ENCODE data around the gene WHRN.

Gene WHRN

DNA sequence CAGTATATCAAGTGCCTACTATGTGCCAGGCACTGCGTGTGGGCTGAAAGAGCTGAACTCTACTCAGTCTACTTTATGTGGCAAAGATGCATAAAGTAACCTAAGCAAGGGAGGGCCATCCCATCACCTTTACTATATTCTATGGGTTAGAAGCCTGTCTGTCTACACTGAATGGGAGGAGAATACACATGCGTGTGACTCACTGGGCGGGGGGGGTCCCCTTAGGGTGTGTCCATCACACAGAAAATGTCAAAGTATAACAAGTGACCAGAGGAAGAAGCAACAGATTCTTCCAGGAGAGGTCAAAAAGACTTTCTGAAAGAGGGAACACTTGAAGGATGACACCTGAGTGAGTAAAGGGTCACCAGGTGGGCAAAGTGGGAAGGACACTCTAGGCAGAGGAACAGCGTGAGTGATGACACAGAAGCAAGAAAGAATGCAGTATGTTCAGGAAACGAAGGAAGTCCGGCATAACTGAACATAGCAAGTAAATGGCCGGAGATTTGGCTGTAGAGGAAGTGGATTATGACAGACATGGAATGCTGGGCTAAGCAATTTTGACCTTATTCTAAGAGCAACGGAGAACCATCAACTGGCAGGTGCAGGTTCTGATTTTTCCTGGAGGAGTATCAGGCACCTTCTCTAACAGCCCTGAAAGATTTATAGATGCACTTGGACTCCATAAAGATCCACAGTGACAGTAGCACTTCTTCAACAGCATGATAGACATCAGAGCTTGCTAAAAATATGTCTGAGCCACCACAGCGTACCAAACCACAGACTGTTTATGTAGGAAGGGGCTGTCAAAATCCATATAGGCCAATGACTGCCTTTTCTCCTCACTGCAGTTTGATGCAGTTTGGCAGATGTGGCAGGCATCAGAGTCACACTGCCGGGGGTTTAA is 8.0 kb upstream of the WHRN start:
- DNase-seq (ENCODE audit: insufficient read length) (no peak), FAIRE-seq (no peak)
- TF ChIP-seq TAF1 (IDR thresholded peaks at IDR 0.05; ENCODE audit: borderline replicate concordance, low read depth, low read length), result no peak
- no peak for TF ChIP-seq POLR2A (IDR thresholded peaks at IDR 0.05; ENCODE audit: low read depth, low read length)
- no peak for TF ChIP-seq POLR2AphosphoS5 (IDR thresholded peaks at IDR 0.05; ENCODE audit: low read depth, low read length)

DNA sequence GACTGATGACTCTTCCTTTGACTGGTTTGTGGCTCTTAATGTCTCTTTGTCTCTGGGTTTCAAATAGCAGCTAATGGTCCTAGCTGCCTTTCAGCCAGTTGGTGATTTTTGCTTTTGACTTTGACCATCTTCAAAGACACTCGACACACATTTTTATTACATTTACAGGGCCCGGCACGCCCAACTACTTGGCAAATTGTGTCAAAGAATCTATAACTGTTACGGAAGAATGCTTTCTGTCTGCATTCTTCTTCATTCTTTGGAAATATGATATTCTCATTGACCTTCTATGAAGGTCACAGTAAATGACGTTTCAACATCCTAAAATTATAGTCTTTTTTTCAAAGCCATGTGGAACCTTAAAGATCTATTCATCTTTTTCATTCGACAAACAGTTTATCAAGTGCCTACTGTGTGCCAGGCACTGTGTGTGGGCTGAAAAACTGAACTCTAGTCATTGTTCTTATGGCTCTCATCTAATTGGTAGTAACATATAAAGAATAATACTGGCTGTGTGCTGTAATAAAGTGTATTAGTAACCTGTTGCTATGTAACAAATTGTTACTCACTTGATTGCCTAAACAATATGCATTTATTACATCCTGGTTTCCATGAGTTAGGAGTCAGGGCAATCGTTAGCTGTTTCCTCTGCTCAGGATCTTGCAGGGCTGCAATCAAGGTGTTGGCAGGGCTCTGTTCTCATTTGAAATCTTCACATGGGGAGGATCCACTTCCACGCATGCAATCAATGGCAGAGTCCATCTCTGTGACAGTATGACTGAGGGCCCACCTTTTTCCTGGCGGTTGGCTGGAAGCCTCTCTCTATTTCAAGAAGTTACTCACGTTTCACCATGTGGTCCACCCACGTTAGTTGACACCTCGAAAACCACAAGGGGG is 7.0 kb upstream of the WHRN start:
- FAIRE-seq, result no peak
- no peak for DNase-seq (ENCODE audit: insufficient read length)

DNA sequence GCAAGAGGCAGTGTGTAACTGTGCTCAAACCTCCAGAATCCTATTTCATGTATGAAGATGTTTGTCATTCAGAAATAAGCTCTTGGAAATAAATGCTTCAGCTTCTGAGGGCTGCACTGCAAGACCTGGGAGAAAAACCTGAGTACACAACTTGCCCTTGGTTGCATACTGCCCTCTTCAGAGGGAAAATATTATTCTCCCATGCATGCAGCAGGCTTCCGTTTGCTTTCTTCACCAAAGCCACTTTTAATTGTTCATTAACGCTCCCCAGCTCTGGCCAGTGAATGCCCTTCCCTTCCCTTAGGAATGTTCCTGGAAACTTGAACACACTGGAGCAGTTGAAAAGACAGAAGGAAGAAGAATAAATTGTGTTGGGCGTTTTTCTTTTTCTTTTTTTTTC is 2.5 kb upstream of the WHRN start:
- FAIRE-seq (no peak), DNase-seq (ENCODE audit: insufficient read length) (no peak)
- TF ChIP-seq POLR2AphosphoS5 (IDR thresholded peaks at IDR 0.05; ENCODE audit: low read depth, low read length) (no peak), TAF1 (IDR thresholded peaks at IDR 0.05; ENCODE audit: borderline replicate concordance, low read depth, low read length) (no peak), POLR2A (IDR thresholded peaks at IDR 0.05; ENCODE audit: low read depth, low read length) (no peak)

More for the DNA sequence above, 7.0 kb upstream of the WHRN start:
- TF ChIP-seq POLR2A (IDR thresholded peaks at IDR 0.05; ENCODE audit: low read depth, low read length), result no peak

DNA sequence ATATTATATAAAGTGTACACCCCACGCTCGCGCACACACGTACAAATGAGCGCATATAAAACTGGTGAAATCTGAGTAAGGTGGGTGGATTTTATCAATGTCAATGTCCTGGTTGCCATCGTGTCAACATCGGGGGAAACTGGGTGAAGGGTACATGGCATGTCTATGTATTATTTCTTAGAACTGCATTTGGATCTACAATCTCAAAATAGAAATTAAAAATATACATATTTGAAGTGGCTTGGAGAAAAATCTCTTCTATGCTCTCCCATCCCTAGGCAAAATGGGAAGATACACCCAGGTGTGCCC is 763 bp upstream of the WHRN start:
- TF ChIP-seq POLR2AphosphoS5 (IDR thresholded peaks at IDR 0.05; ENCODE audit: low read depth, low read length) (no peak), TAF1 (IDR thresholded peaks at IDR 0.05; ENCODE audit: borderline replicate concordance, low read depth, low read length) (no peak), POLR2A (IDR thresholded peaks at IDR 0.05; ENCODE audit: low read depth, low read length) (no peak)
- FAIRE-seq (no peak), DNase-seq (ENCODE audit: insufficient read length) (no peak)

DNA sequence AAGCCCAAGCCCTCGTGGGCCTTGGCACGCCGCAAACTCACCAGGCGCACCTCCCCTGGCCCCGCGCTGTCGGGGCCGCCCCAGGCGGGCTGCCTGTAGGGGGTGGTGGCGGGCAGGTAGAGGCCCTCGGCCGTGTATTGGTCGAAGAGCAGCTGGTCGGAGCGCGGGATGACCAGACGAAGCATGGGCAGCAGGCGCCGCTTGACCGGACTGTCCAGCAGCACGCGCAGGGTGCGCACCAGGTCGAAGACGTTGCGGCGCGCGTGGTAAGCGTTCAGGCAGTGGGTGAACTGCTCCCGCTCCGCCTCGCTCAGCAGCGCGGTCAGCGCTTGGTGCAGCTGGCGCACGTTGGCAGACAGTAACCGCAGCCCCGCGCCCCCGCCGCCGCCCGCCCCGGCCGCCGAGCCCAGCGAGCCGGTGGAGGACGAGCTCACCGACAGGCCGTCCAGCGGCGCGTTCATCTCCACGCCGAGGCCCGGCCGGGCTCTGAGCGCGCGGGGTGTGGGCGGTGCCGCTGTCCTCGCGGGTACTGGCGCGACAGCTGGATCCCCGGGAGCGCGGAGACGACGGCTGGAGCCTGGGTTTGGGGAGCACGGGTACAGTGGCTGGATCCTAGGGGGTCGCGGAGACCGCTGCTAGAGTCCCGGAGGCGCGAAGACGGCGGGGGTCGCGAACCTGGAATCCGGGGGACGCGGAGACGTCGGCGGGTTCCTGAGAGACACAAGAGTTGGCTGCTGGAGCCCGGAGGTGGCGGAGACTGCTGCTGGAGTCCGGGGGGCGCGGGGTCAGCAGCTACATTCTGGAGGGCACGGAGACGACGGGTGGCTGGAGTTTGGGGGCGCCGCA is 709 bp downstream of the WHRN start:
- TF ChIP-seq TAF1 (IDR thresholded peaks at IDR 0.05; ENCODE audit: borderline replicate concordance, low read depth, low read length) (no peak), POLR2A (IDR thresholded peaks at IDR 0.05; ENCODE audit: low read depth, low read length) (no peak), POLR2AphosphoS5 (IDR thresholded peaks at IDR 0.05; ENCODE audit: low read depth, low read length) (no peak)
- DNase-seq (ENCODE audit: insufficient read length) (no peak), FAIRE-seq (no peak)

DNA sequence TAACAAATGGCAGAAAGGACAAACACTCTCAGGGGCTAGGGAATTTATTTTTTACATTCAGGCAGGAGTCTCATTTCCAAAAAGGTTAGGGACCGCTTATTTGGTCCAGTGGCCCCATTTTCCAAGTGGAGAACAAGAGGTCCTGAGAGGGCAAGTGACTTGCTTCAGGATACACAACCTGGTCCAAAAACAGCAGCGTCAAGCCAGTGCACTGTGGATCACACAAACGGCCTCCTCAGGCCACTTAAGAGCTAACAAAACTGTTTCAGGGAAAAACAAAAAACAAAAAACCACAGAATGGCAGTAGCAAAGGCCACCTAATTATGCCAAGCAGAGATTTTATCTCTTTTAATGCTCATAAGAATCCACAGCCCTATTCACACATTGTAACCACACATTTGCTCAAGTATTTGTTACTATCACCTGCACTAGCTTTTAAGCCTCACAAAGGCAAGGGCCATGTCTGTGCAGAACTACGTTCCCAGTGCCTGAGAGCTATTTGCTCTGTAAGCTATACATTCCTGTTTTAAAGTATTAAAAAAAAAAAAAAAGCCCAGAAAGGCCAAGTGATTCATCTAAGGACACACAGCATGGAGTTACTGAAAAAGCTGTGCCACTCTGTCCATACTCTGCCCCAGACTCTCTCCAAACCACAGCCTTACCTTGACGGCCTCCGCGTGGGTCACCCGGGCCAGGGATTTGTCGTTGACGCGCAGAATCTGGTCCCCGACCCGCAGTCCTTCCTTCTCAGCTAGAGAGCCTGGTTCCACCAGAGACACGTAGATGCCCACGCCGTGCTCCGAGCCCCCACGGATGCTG is 1.5 kb downstream of the WHRN start:
- TF ChIP-seq TAF1 (IDR thresholded peaks at IDR 0.05; ENCODE audit: borderline replicate concordance, low read depth, low read length) (no peak), POLR2A (IDR thresholded peaks at IDR 0.05; ENCODE audit: low read depth, low read length) (no peak), POLR2AphosphoS5 (IDR thresholded peaks at IDR 0.05; ENCODE audit: low read depth, low read length) (no peak)
- no peak for DNase-seq (ENCODE audit: insufficient read length)
- no peak for FAIRE-seq

DNA sequence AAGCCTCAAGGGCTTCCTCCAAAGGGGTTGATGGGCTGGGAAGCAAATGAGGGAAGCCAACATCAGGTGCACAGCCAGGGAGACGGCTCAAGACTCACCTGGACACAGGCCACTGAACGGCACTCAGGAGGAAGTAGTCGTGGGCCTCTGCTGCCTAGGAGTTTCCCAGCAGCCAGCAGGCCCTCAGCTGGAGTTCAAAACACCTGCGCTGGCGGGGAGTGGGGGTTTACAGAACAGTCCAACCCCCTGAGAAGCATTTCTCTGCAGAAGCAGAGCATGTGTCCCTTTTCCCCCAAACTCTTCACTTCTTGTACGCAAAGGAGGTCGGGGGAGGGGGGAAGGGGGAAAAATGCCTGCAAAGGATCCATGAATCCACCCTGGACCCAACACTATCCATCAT is 2.3 kb downstream of the WHRN start:
- FAIRE-seq (no peak), DNase-seq (ENCODE audit: insufficient read length) (no peak)
- TF ChIP-seq POLR2AphosphoS5 (IDR thresholded peaks at IDR 0.05; ENCODE audit: low read depth, low read length) (no peak), POLR2A (IDR thresholded peaks at IDR 0.05; ENCODE audit: low read depth, low read length) (no peak), TAF1 (IDR thresholded peaks at IDR 0.05; ENCODE audit: borderline replicate concordance, low read depth, low read length) (no peak)

DNA sequence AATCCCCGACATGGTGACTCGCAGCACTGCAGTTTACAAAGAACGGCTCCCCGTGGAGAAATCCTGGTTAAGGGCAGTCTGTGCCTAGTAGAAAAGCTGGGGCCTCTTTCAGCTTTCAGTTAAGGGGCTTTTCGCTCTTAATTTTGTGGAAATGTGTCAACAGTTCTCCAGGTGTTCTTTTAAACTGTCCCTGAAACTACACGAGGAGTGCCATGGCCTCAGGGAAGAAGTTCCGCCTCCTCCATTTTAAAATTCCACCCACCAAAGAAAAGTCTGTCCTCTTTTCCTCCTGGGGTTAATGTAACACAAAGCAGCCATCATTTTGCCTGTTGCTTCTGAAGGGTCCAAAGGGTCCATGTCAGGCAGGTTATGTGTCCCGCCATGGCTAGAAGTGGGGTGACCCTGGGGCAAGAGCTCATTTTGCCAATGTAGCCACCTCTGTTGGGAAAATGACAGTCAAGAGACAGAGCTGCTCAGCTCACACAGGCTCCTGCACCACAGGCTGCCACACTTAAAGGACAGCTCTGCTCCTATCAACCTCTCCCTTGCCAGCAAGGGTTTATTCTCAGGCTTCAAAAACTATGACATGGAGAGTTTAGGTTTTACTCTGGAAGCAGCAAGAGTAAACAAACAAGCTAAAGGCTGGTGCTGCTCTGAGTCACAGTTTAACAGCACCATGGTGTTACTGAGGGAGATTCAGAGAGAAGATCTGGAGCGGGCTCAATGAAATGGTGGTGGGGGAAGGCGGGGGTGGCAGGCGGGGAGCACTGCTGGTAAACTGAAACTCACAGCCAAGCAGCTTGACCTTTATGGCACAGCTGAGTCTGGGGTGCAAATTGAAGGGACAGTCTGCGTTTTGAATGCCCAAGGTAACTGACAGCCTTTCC is 3.2 kb downstream of the WHRN start:
- TF ChIP-seq POLR2AphosphoS5 (IDR thresholded peaks at IDR 0.05; ENCODE audit: low read depth, low read length) (no peak), POLR2A (IDR thresholded peaks at IDR 0.05; ENCODE audit: low read depth, low read length) (no peak), TAF1 (IDR thresholded peaks at IDR 0.05; ENCODE audit: borderline replicate concordance, low read depth, low read length) (no peak)
- DNase-seq (ENCODE audit: insufficient read length) (no peak), FAIRE-seq (no peak)

DNA sequence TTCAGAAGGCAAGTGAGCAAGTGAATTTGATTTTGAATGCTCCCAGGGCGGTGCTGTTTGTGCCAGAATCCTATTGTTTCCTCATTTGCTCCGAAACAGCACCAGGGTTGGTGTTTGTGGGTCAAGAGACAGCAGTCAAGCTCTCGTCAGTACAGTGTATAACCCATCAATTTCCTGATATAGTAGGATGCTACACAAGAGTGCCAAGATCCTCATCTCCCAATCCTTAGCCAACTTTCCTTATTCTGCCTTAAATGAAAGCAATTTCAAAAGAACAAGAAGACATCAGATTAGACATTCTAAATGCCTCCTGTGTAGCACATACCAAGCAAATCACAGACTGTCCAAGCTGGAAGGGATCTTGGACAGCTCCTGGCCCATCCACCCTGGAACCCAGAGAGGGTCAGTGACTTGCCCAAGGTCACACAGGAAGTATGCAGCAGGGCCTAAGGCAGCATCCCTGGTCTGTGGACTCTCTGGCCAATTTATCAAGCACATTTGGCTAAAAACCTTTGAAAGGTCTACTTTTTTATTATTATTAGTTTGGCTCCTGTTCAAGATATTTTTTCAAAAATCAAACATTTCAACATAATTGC is 4.5 kb downstream of the WHRN start:
- DNase-seq (ENCODE audit: insufficient read length) (no peak), FAIRE-seq (no peak)
- TF ChIP-seq TAF1 (IDR thresholded peaks at IDR 0.05; ENCODE audit: borderline replicate concordance, low read depth, low read length) (no peak), POLR2AphosphoS5 (IDR thresholded peaks at IDR 0.05; ENCODE audit: low read depth, low read length) (no peak), POLR2A (IDR thresholded peaks at IDR 0.05; ENCODE audit: low read depth, low read length) (no peak)

Measured in GM12892 (cell line).